PC-3 (cell line): Measurements from ENCODE around the gene PVALB. TPM values are rescaled to one million over a fixed set of nuclear protein-coding genes. Genes with fewer than 3 reads are reported as not detected.
A peak's percentile ranks its signal among the peaks of the same experiment; 100 is the strongest.

Experiments
- ATAC-seq: fragments of 200-7000 bp; cut with Tn5 transposase; 2 replicates; pipeline ENCODE4 v1.9.1; 2020; ENCODE audit warnings: mild to moderate bottlenecking, moderate library complexity
- BruUV-seq: library from RNA; stranded (reverse); fragments of 400-500 nt; replicated peaks from 2 replicates; lab custom pipeline; 2021; lab: Mats Ljungman, UMichigan
- CTCF ChIA-PET: fragments of 300-600 bp; sonication (Branson Sonifier 250); formaldehyde crosslinking; loops from one replicate; lab custom pipeline; 2022; ENCODE audit warnings: antibody characterized with exemption; lab: Charles Lee
- POLR2A ChIA-PET: fragments of 300-600 bp; sonication (Branson Sonifier 250); formaldehyde crosslinking; loops from one replicate; lab custom pipeline; 2022; ENCODE audit warnings: antibody characterized with exemption; ENCODE audit not compliant: unreplicated experiment; lab: Charles Lee
- DNase-seq: peaks from one replicate; pipeline ENCODE4 v3.0.0-alpha.2; 2015
- H2AFZ ChIP-seq: fragments of 300-600 bp; sonication (generic); 2 replicates; pipeline ENCODE4 v1.6.0; 2016; ENCODE audit warnings: antibody characterized with exemption, low read length
- H3F3A ChIP-seq: fragments of 300-600 bp; sonication (generic); one replicate; pipeline ENCODE4 v1.6.0; 2017; ENCODE audit warnings: antibody characterized with exemption, low read length, control low read depth, mild to moderate bottlenecking; ENCODE audit not compliant: unreplicated experiment
- H3K27ac ChIP-seq: fragments of 300-600 bp; sonication (generic); 2 replicates; pipeline ENCODE4 v1.5.1; 2016; ENCODE audit warnings: mild to moderate bottlenecking, low read length
- H3K27me3 ChIP-seq: fragments of 300-600 bp; sonication (generic); 2 replicates; pipeline ENCODE4 v1.6.1; 2016; ENCODE audit warnings: low read length, mixed read lengths
- H3K36me3 ChIP-seq: fragments of 300-600 bp; sonication (generic); 2 replicates; pipeline ENCODE4 v1.6.1; 2016; ENCODE audit warnings: low read depth, mixed run types, low read length, mixed read lengths
- H3K4me1 ChIP-seq: fragments of 300-600 bp; sonication (generic); 2 replicates; pipeline ENCODE4 v1.5.1; 2016; ENCODE audit warnings: low read length; ENCODE audit not compliant: insufficient read depth
- H3K4me2 ChIP-seq: fragments of 300-600 bp; sonication (generic); 2 replicates; pipeline ENCODE4 v1.6.0; 2016; ENCODE audit warnings: low read length
- H3K4me3 ChIP-seq: fragments of 300-600 bp; sonication (generic); 2 replicates; pipeline ENCODE4 v1.5.1; 2016; ENCODE audit warnings: mild to moderate bottlenecking, low read length, mixed read lengths
- H3K79me2 ChIP-seq: fragments of 300-600 bp; sonication (generic); 2 replicates; pipeline ENCODE4 v1.6.1; 2017; ENCODE audit warnings: low read length, mixed read lengths
- H3K9ac ChIP-seq: fragments of 300-600 bp; sonication (generic); 2 replicates; pipeline ENCODE4 v1.6.0; 2016; ENCODE audit warnings: mild to moderate bottlenecking, low read length
- H3K9me2 ChIP-seq: fragments of 300-600 bp; sonication (generic); replicated peaks from 2 replicates; pipeline ENCODE4 v1.6.1; 2016; ENCODE audit warnings: mixed run types, low read length, mixed read lengths
- H3K9me3 ChIP-seq: fragments of 300-600 bp; sonication (generic); 2 replicates; pipeline ENCODE4 v1.6.1; 2016; ENCODE audit warnings: low read length, mixed read lengths
- H4K20me1 ChIP-seq: fragments of 300-600 bp; sonication (generic); 2 replicates; pipeline ENCODE4 v1.6.1; 2016; ENCODE audit warnings: low read length, mixed read lengths
- CTCF ChIP-seq: fragments of 300-600 bp; sonication (generic); conservative IDR thresholded peaks from 2 replicates; pipeline ENCODE4 v1.5.1; 2017; ENCODE audit warnings: antibody characterized with exemption, low read depth, mild to moderate bottlenecking, low read length
- EZH2 ChIP-seq: fragments of 300-600 bp; sonication (generic); IDR thresholded peaks from one replicate; pipeline ENCODE4 v1.6.1; 2017; ENCODE audit warnings: antibody characterized with exemption, mild to moderate bottlenecking, low read length; ENCODE audit not compliant: unreplicated experiment
- EZH2phosphoT487 ChIP-seq: fragments of 300-600 bp; sonication (generic); IDR thresholded peaks from 2 replicates; pipeline ENCODE4 v1.6.1; 2018; ENCODE audit warnings: mild to moderate bottlenecking, antibody characterized with exemption, low read length, borderline replicate concordance
- intact Hi-C: fragments of 100-400 bp; cut with micrococcal nuclease; formaldehyde crosslinking; loops from 2 replicates; pipeline ENCODE4 v1.9.0; 2023
- total RNA-seq: library from RNA; depleted of rRNA; stranded (reverse); fragments of >200 nt; gene quantifications from 2 replicates; pipeline ENCODE4 v1.2.3, GENCODE V29; 2014

Gene PVALB
- total RNA-seq, 1 experiment from 2014 or later = not detected

- Histone ChIP-seq H3K36me3 (no peaks in the 10 kb centered on the region), H3K9ac (no peak overlapping the region), H3K4me1 (peaks cover 22% of the 10 kb centered on the region), H4K20me1 (no peaks in the 10 kb centered on the region), H3K9me3 (no peaks in the 10 kb centered on the region), H2AFZ (peak overlapping the region; percentile 11; the same call in 1 of the 2 replicates), H3K9me2 (no peaks in the 10 kb centered on the region), H3K27ac (peak overlapping the region; percentile 57), H3K27me3 (no peaks in the 10 kb centered on the region), H3F3A (no peaks in the 10 kb centered on the region), H3K4me3 (no peak overlapping the region), H3K79me2 (no peaks in the 10 kb centered on the region), H3K4me2 (peak overlapping the region; percentile 22)
- POLR2A ChIA-PET = interaction anchor here (0.6 to 0.7 kb wide), 2 partner anchors 63 to 64 kb away, joined by 3 to 4 read pairs; partner anchors contain the start of gene IFT27
- intact Hi-C loops = no loop called here
- TF ChIP-seq EZH2phosphoT487 = no peak
- no peak for TF ChIP-seq EZH2
- no peak for TF ChIP-seq CTCF
- ATAC-seq (peak; percentile 95), DNase-seq (peak; percentile 76)
- BruUV-seq = no TSS peak
- CTCF ChIA-PET = interaction anchor here (0.9 kb wide), 1 partner anchor 17 kb away, joined by 3 read pairs; no protein-coding TSS in a partner anchor
Measured at GRCh38 chr22:36839356-36840073, 22.7 kb upstream of the PVALB start.

- Histone ChIP-seq H3K4me2 (no peak overlapping the region), H2AFZ (no peak overlapping the region), H3K27ac (0 out of 2 replicates have a peak overlapping the region, but pooled peaks have one; percentile 4), H3K79me2 (no peaks in the 10 kb centered on the region), H3F3A (no peaks in the 10 kb centered on the region), H4K20me1 (no peaks in the 10 kb centered on the region), H3K9me2 (no peaks in the 10 kb centered on the region), H3K36me3 (no peaks in the 10 kb centered on the region), H3K9me3 (no peaks in the 10 kb centered on the region), H3K9ac (no peak overlapping the region), H3K27me3 (no peaks in the 10 kb centered on the region), H3K4me3 (no peak overlapping the region), H3K4me1 (peaks cover 22% of the 10 kb centered on the region)
- ChIA-PET POLR2A (interaction anchor here (0.6 kb wide), 1 partner anchor 62 kb away, joined by 3 read pairs; the partner anchor contains the start of gene IFT27), CTCF (no interaction called here)
- intact Hi-C loops = no loop called here
- no peak for TF ChIP-seq CTCF
- no peak for TF ChIP-seq EZH2
- TF ChIP-seq EZH2phosphoT487 = no peak
- no peak for DNase-seq
- BruUV-seq = no TSS peak
- no peak for ATAC-seq
Measured at GRCh38 chr22:36838119-36839030, 21.5 kb upstream of the PVALB start.
